Measurements from ENCODE around the gene SRSF8.

- no peak for TF ChIP-seq POLR2A (IDR thresholded peaks at IDR 0.05)
- TF ChIP-seq CTCF (IDR thresholded peaks at IDR 0.05) = no peak
- no peak for TF ChIP-seq EP300 (IDR thresholded peaks at IDR 0.05)
These were observed 7.7 kb upstream of the SRSF8 start for GRCh38 chr11:95059046-95059445.
